ENCODE results near the gene ARID3A. TPM values are rescaled to one million over a fixed set of nuclear protein-coding genes. Genes with fewer than 3 reads are reported as not detected.

Gene ARID3A
- total RNA-seq, 1 donor from 2014 or later, result 2.6 TPM

- Histone ChIP-seq H3K9ac (ENCODE audit: low read depth in 1 of 3, low read length in 3 of 3) (peak overlapping the region; percentile 80 to 82 (median 80)), H3K36me3 (ENCODE audit: control insufficient read depth in 3 of 3, insufficient read depth in 3 of 3, low read length in 3 of 3) (peaks cover 19 to 26% (median 21%) of the 10 kb centered on the region in 3 donors), H3K27ac (ENCODE audit: low read depth, low read length) (peak overlapping the region; percentile 93), H3K27me3 (ENCODE audit: control insufficient read depth in 3 of 3, insufficient read depth in 3 of 3, low read length in 3 of 3) (no peaks in the 10 kb centered on the region), H3K4me1 (ENCODE audit: control insufficient read depth in 3 of 3, insufficient read depth in 3 of 3, low read length in 3 of 3) (peaks cover 5 to 16% (median 6%) of the 10 kb centered on the region in 3 donors), H3K9me3 (ENCODE audit: control insufficient read depth in 3 of 3, low read length in 3 of 3) (no peaks in the 10 kb centered on the region), H3K4me3 (ENCODE audit: low read length in 3 of 3) (peak overlapping the region; percentile 76 to 90 (median 89))
Observed at GRCh38 chr19:892243-892893, 33.5 kb upstream of the ARID3A start.

- H3K9ac ChIP-seq (ENCODE audit: low read depth in 1 of 3, low read length in 3 of 3), result peak within 1 kb of the TSS; percentile 80 to 90 (median 84)
- peak within 1 kb of the TSS; percentile 76 to 90 (median 89) for H3K4me3 ChIP-seq (ENCODE audit: low read length in 3 of 3)
- H3K36me3 ChIP-seq (ENCODE audit: control insufficient read depth in 3 of 3, insufficient read depth in 3 of 3, low read length in 3 of 3), result peaks cover 19 to 25% (median 21%) of the 10 kb centered on the region in 3 donors
- H3K27me3 ChIP-seq (ENCODE audit: control insufficient read depth in 3 of 3, insufficient read depth in 3 of 3, low read length in 3 of 3), result no peaks in the 10 kb centered on the region
- peaks cover 5 to 16% (median 6%) of the 10 kb centered on the region in 3 donors for H3K4me1 ChIP-seq (ENCODE audit: control insufficient read depth in 3 of 3, insufficient read depth in 3 of 3, low read length in 3 of 3)
- peak within 1 kb of the TSS; percentile 93 for H3K27ac ChIP-seq (ENCODE audit: low read depth, low read length)
- no peaks in the 10 kb centered on the region for H3K9me3 ChIP-seq (ENCODE audit: control insufficient read depth in 3 of 3, low read length in 3 of 3)
Observed at GRCh38 chr19:892894-893689, 32.7 kb upstream of the ARID3A start, which contains the start of the genes MED16 and RNU6-9. TSS of gene MED16 (minus strand) at chr19:893187. CDS start at chr19:891131, 2,056 bp downstream. TSS of gene RNU6-9 (plus strand) at chr19:893484.

- no peak overlapping the region for H3K4me3 ChIP-seq (ENCODE audit: low read length in 3 of 3)
- H3K4me1 ChIP-seq (ENCODE audit: control insufficient read depth in 3 of 3, insufficient read depth in 3 of 3, low read length in 3 of 3), result peaks cover 5 to 7% (median 6%) of the 10 kb centered on the region in 3 donors
- no peaks in the 10 kb centered on the region for H3K27me3 ChIP-seq (ENCODE audit: control insufficient read depth in 3 of 3, insufficient read depth in 3 of 3, low read length in 3 of 3)
- no peak overlapping the region for H3K27ac ChIP-seq (ENCODE audit: low read depth, low read length)
- H3K9me3 ChIP-seq (ENCODE audit: control insufficient read depth in 3 of 3, low read length in 3 of 3), result no peaks in the 10 kb centered on the region
- no peak overlapping the region for H3K9ac ChIP-seq (ENCODE audit: low read depth in 1 of 3, low read length in 3 of 3)
- peaks cover 0 to 8% (median 4%) of the 10 kb centered on the region in 3 donors for H3K36me3 ChIP-seq (ENCODE audit: control insufficient read depth in 3 of 3, insufficient read depth in 3 of 3, low read length in 3 of 3)
Observed at GRCh38 chr19:896434-896833, 29.4 kb upstream of the ARID3A start.

- no peak overlapping the region for H3K27ac ChIP-seq (ENCODE audit: low read depth, low read length)
- H3K27me3 ChIP-seq (ENCODE audit: control insufficient read depth in 3 of 3, insufficient read depth in 3 of 3, low read length in 3 of 3), result no peaks in the 10 kb centered on the region
- H3K9me3 ChIP-seq (ENCODE audit: control insufficient read depth in 3 of 3, low read length in 3 of 3), result no peaks in the 10 kb centered on the region
- no peak overlapping the region for H3K4me3 ChIP-seq (ENCODE audit: low read length in 3 of 3)
- H3K9ac ChIP-seq (ENCODE audit: low read depth in 1 of 3, low read length in 3 of 3), result no peak overlapping the region
- peaks cover 0 to 9% (median 4%) of the 10 kb centered on the region in 3 donors for H3K36me3 ChIP-seq (ENCODE audit: control insufficient read depth in 3 of 3, insufficient read depth in 3 of 3, low read length in 3 of 3)
- peaks cover 2 to 3% (median 2%) of the 10 kb centered on the region in 3 donors for H3K4me1 ChIP-seq (ENCODE audit: control insufficient read depth in 3 of 3, insufficient read depth in 3 of 3, low read length in 3 of 3)
Observed at GRCh38 chr19:896999-897398, 28.8 kb upstream of the ARID3A start.

- H3K4me1 ChIP-seq (ENCODE audit: control insufficient read depth in 3 of 3, insufficient read depth in 3 of 3, low read length in 3 of 3), result no peaks in the 10 kb centered on the region
- no peak overlapping the region for H3K4me3 ChIP-seq (ENCODE audit: low read length in 3 of 3)
- H3K9ac ChIP-seq (ENCODE audit: low read depth in 1 of 3, low read length in 3 of 3), result no peak overlapping the region
- no peak overlapping the region for H3K27ac ChIP-seq (ENCODE audit: low read depth, low read length)
- H3K36me3 ChIP-seq (ENCODE audit: control insufficient read depth in 3 of 3, insufficient read depth in 3 of 3, low read length in 3 of 3), result peaks cover 0 to 9% (median 4%) of the 10 kb centered on the region in 3 donors
- no peaks in the 10 kb centered on the region for H3K9me3 ChIP-seq (ENCODE audit: control insufficient read depth in 3 of 3, low read length in 3 of 3)
- H3K27me3 ChIP-seq (ENCODE audit: control insufficient read depth in 3 of 3, insufficient read depth in 3 of 3, low read length in 3 of 3), result no peaks in the 10 kb centered on the region
Observed at GRCh38 chr19:897442-898039, 28.3 kb upstream of the ARID3A start.

GRCh38 chr19:898663-899062 is 27.2 kb upstream of the ARID3A start:
- Histone ChIP-seq H3K36me3 (ENCODE audit: control insufficient read depth in 3 of 3, insufficient read depth in 3 of 3, low read length in 3 of 3) (peaks cover 0 to 9% (median 4%) of the 10 kb centered on the region in 3 donors), H3K4me1 (ENCODE audit: control insufficient read depth in 3 of 3, insufficient read depth in 3 of 3, low read length in 3 of 3) (no peaks in the 10 kb centered on the region), H3K4me3 (ENCODE audit: low read length in 3 of 3) (no peak overlapping the region), H3K9me3 (ENCODE audit: control insufficient read depth in 3 of 3, low read length in 3 of 3) (no peaks in the 10 kb centered on the region), H3K27me3 (ENCODE audit: control insufficient read depth in 3 of 3, insufficient read depth in 3 of 3, low read length in 3 of 3) (no peaks in the 10 kb centered on the region), H3K27ac (ENCODE audit: low read depth, low read length) (no peak overlapping the region), H3K9ac (ENCODE audit: low read depth in 1 of 3, low read length in 3 of 3) (no peak overlapping the region)

GRCh38 chr19:899336-900042 is 26.3 kb upstream of the ARID3A start:
- Histone ChIP-seq H3K4me3 (ENCODE audit: low read length in 3 of 3) (no peak overlapping the region), H3K27ac (ENCODE audit: low read depth, low read length) (no peak overlapping the region), H3K4me1 (ENCODE audit: control insufficient read depth in 3 of 3, insufficient read depth in 3 of 3, low read length in 3 of 3) (no peaks in the 10 kb centered on the region), H3K9ac (ENCODE audit: low read depth in 1 of 3, low read length in 3 of 3) (no peak overlapping the region), H3K36me3 (ENCODE audit: control insufficient read depth in 3 of 3, insufficient read depth in 3 of 3, low read length in 3 of 3) (peaks cover 0 to 9% (median 4%) of the 10 kb centered on the region in 3 donors), H3K9me3 (ENCODE audit: control insufficient read depth in 3 of 3, low read length in 3 of 3) (no peaks in the 10 kb centered on the region), H3K27me3 (ENCODE audit: control insufficient read depth in 3 of 3, insufficient read depth in 3 of 3, low read length in 3 of 3) (no peaks in the 10 kb centered on the region)

GRCh38 chr19:900043-900301 is 25.9 kb upstream of the ARID3A start:
- no peaks in the 10 kb centered on the region for H3K4me1 ChIP-seq (ENCODE audit: control insufficient read depth in 3 of 3, insufficient read depth in 3 of 3, low read length in 3 of 3)
- peaks cover 0 to 9% (median 4%) of the 10 kb centered on the region in 3 donors for H3K36me3 ChIP-seq (ENCODE audit: control insufficient read depth in 3 of 3, insufficient read depth in 3 of 3, low read length in 3 of 3)
- no peaks in the 10 kb centered on the region for H3K9me3 ChIP-seq (ENCODE audit: control insufficient read depth in 3 of 3, low read length in 3 of 3)
- H3K4me3 ChIP-seq (ENCODE audit: low read length in 3 of 3), result no peak overlapping the region
- H3K9ac ChIP-seq (ENCODE audit: low read depth in 1 of 3, low read length in 3 of 3), result no peak overlapping the region
- H3K27me3 ChIP-seq (ENCODE audit: control insufficient read depth in 3 of 3, insufficient read depth in 3 of 3, low read length in 3 of 3), result no peaks in the 10 kb centered on the region
- H3K27ac ChIP-seq (ENCODE audit: low read depth, low read length), result no peak overlapping the region

GRCh38 chr19:900302-901111 is 25.3 kb upstream of the ARID3A start:
- Histone ChIP-seq H3K4me1 (ENCODE audit: control insufficient read depth in 3 of 3, insufficient read depth in 3 of 3, low read length in 3 of 3) (no peaks in the 10 kb centered on the region), H3K36me3 (ENCODE audit: control insufficient read depth in 3 of 3, insufficient read depth in 3 of 3, low read length in 3 of 3) (peaks cover 0 to 9% (median 4%) of the 10 kb centered on the region in 3 donors), H3K27me3 (ENCODE audit: control insufficient read depth in 3 of 3, insufficient read depth in 3 of 3, low read length in 3 of 3) (no peaks in the 10 kb centered on the region), H3K9ac (ENCODE audit: low read depth in 1 of 3, low read length in 3 of 3) (no peak overlapping the region), H3K9me3 (ENCODE audit: control insufficient read depth in 3 of 3, low read length in 3 of 3) (no peaks in the 10 kb centered on the region), H3K4me3 (ENCODE audit: low read length in 3 of 3) (no peak overlapping the region), H3K27ac (ENCODE audit: low read depth, low read length) (no peak overlapping the region)

Measured in skeletal muscle tissue (tissue), 4 donors.